Activated T-helper 9 cell treated with anti-CD3 and anti-CD28 coated beads, Interleukin-2, amount 50 U/mL, for 16 hours (primary cell): Measurements from ENCODE around the gene MAST3.

Experiments
- DNase-seq: peaks from one replicate; pipeline ENCODE4 v3.0.0-alpha.2; 2020; ENCODE audit warnings: low read depth

MAST3 gene

DNA sequence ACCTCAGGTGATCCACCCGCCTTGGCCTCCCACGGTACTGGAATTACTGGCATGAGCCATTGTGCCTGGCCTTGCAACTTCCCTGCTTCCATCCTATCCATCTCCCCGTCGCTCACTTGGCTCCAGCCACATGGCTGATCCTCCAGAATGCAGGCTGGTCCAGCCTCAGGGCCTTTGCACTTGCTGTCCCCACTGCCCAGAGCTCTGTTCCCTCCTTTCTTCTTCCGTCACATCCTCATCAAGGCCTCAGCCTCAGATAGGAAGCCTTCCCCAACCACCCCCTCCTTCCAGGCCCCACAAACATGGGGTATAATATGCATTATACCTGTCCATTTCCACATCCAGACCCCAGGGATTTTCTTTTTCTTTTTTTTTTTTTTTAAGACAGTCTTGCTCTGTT is 16.2 kb downstream of the MAST3 start:
- no peak for DNase-seq

DNA sequence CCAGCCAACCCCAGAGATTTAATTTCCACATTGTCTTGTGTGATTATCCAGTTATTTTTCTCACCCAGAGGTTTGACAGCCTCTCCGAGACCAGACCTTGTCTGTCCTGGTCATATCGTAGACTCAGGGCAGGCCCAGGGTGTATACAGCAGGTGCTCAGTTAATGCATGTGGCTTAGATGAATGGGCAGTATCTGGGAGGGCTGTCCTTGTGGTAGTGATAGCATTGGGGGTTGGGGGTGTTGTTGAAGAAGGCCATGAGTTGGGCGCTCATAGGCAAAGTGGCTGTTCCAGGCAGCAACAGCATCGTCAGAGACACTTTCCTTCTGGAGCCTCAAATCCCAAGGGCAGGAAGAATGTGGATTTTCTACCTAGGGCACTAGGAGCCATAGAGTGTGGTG is 16.9 kb downstream of the MAST3 start:
- no peak for DNase-seq

GRCh38 chr19:18117364-18117691 is 19.8 kb downstream of the MAST3 start:
- DNase-seq = no peak

GRCh38 chr19:18117692-18118378 is 20.3 kb downstream of the MAST3 start:
- peak; percentile 92 for DNase-seq

GRCh38 chr19:18118420-18119012 is 20.9 kb downstream of the MAST3 start:
- DNase-seq = no peak

GRCh38 chr19:18119013-18119716 is 21.6 kb downstream of the MAST3 start:
- no peak for DNase-seq

- DNase-seq = no peak
Measured at GRCh38 chr19:18119717-18120105, 22.1 kb downstream of the MAST3 start.

DNA sequence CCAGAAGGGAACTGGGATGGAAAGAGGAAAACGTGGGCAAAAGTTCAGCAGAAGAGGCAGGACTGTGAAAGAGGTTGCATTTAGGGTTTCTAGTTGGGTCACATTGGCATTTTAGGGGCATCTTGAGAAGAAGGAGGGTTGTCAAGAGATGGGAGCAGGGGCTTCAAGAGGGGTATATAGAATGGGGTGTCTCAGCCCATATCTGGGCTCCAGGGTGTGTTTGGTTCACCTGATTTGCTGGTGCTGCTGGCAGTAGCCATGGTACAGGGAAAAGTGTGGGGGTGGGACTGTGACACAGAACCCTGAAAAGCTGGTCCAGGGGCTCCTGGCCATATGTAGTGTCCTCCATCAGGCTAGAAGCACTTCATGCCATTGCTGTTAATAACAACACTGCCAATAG is 22.5 kb downstream of the MAST3 start:
- no peak for DNase-seq

GRCh38 chr19:18121166-18121565 is 23.6 kb downstream of the MAST3 start:
- DNase-seq = no peak

DNA sequence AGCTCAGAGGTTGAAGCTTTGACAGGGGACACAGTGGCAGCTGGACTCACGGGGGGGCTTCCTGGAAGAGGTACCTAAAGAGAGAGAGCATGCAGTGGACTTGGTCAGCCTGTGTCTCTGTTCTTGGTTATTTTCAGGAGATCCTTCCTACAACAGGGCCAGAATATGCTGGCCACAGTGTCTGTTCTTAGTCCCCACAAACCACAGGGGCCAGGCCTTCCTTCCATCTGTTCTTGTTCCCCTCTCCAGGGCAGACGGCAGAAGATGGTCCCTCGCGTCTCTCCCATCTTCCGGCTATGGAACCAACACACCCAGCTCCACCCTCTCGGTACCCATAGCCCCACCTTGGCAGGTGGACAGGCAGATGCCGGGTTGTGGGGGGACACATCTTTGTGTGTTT is 24.8 kb downstream of the MAST3 start:
- no peak for DNase-seq

DNA sequence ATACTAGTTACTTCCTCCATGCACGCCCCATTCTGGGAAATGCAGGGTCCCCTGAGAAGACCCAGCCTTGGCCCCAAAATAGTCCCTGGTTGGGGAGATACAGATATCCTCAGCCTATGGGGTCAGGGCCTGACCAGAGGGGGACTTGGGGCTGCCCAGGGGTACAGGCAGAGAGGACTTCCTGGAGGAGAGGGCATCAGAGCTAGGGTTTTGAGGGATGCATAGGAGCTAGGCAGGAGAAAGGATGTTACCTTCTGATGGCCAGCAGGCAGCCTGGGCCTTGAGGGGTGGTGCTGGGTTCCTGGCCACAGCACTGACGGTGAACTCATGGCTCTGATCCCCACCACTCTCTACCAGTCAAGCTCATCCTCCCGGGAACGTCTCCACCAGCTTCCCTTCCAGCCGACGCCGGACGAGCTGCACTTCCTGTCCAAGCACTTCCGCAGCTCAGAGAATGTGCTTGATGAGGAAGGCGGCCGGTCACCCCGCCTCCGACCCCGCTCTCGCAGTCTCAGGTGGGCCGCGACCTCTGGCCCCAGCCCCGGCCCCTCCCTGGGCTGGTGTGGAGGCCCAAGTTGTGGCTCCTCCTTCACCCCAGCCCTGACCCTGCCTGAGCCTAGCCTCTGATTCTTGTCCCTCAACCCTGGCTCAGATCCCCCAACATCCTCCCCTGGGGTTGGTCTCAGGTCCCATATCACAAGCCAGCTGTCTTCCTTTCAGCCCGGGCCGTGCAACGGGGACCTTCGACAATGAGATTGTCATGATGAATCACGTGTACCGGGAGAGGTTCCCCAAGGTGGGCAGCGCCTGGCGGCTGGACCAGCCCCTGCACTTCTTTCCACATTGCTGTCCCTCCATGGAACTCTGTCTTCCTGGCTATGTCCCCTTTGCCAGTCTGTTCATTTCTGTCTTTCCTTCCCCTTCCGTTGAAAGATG is 25.6 kb downstream of the MAST3 start:
- DNase-seq = no peak

DNA sequence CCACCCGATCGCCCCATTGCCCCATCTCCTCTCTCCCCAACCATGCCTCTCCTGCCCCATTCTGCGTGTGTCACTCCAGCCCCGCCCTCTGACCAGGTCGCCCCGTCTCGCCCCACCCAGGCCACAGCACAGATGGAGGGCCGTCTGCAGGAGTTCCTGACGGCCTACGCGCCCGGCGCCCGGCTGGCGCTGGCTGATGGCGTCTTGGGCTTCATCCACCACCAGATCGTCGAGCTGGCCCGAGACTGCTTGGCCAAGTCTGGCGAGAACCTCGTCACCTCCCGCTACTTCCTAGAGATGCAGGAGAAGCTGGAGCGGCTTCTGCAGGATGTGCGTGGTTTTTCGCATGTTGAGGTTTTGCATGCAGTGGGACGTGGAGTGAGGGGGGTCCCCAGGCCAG is 26.2 kb downstream of the MAST3 start:
- no peak for DNase-seq

- DNase-seq = no peak
Measured at GRCh38 chr19:18126097-18126496, 28.5 kb downstream of the MAST3 start.

- DNase-seq = no peak
Measured at GRCh38 chr19:18128044-18128443, 30.5 kb downstream of the MAST3 start.

- DNase-seq = no peak
Measured at GRCh38 chr19:18128805-18129204, 31.2 kb downstream of the MAST3 start.

DNA sequence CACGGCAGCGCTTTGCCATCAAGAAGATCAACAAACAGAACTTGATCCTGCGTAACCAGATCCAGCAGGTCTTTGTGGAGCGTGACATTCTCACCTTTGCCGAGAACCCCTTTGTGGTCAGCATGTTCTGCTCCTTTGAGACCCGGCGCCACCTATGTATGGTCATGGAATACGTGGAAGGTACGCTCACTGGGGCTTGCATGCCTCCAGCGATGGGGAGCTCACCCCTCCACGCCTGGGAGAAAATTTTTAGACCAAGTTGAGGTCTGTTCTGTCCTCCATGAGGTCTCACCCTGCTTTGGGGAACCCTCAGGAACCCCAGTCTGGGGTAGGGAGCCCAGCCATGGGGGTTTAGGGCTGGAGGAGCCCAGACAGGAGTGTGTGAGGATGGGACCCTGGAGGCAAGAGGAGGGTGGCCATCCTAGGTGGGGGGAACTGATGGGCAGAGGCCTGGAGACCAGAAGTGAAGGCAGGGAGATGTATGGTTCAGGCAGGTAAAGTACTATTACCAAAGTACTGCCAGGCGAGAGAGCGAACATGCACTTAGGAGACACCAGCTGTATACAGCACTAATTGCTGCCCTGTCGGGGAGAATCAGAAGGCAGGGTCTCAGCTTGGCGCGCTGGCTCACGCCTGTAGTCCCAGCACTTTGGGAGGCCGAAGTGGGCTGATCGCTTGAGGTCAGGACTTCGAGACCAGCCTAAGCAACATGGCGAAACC is 33.1 kb downstream of the MAST3 start:
- no peak for DNase-seq

GRCh38 chr19:18131841-18132596 is 34.4 kb downstream of the MAST3 start:
- DNase-seq = no peak

- no peak for DNase-seq
Measured at GRCh38 chr19:18135712-18136584, 38.4 kb downstream of the MAST3 start.

GRCh38 chr19:18137242-18137641 is 39.7 kb downstream of the MAST3 start:
- no peak for DNase-seq
